CD1c-positive myeloid dendritic cell (primary cell): ENCODE data around the gene TBX6.

Experiments
- DNase-seq: peaks from one replicate; pipeline ENCODE4 v3.0.0-alpha.2; 2016; ENCODE audit errors: extremely low spot score

The TBX6 gene

GRCh38 chr16:30086291-30087140 is 5.2 kb downstream of the TBX6 start:
- no peak for DNase-seq

GRCh38 chr16:30085820-30086219 is 5.9 kb downstream of the TBX6 start:
- DNase-seq = no peak

GRCh38 chr16:30085247-30085646 is 6.5 kb downstream of the TBX6 start:
- no peak for DNase-seq

- no peak for DNase-seq
These were observed 6.9 kb downstream of the TBX6 start for GRCh38 chr16:30084816-30085159.

- DNase-seq = no peak
These were observed 7.5 kb downstream of the TBX6 start for GRCh38 chr16:30084096-30084815.

GRCh38 chr16:30083216-30084055 is 8.3 kb downstream of the TBX6 start:
- no peak for DNase-seq

GRCh38 chr16:30082545-30083090 is 9.1 kb downstream of the TBX6 start:
- no peak for DNase-seq

GRCh38 chr16:30079480-30079879 is 12.2 kb downstream of the TBX6 start:
- DNase-seq = no peak

- DNase-seq = no peak
These were observed 13.0 kb downstream of the TBX6 start for GRCh38 chr16:30078744-30079143.

GRCh38 chr16:30077656-30078055 is 14.1 kb downstream of the TBX6 start:
- DNase-seq = no peak

GRCh38 chr16:30076276-30076791 is 15.4 kb downstream of the TBX6 start:
- DNase-seq = no peak

- peak; percentile 93 for DNase-seq
These were observed 16.0 kb downstream of the TBX6 start, which contains the start of gene PPP4C for GRCh38 chr16:30075503-30076275. Gene PPP4C, plus strand, starts transcription at chr16:30075994. Its CDS starts 384 bp downstream, at chr16:30076378.

GRCh38 chr16:30070490-30070889 is 21.2 kb downstream of the TBX6 start:
- DNase-seq = no peak

- DNase-seq = no peak
These were observed 21.9 kb downstream of the TBX6 start for GRCh38 chr16:30069611-30070462.

- DNase-seq = peak; percentile 62
These were observed 22.7 kb downstream of the TBX6 start for GRCh38 chr16:30068750-30069610.

GRCh38 chr16:30068333-30068732 is 23.4 kb downstream of the TBX6 start:
- no peak for DNase-seq

- DNase-seq = no peak
These were observed 24.2 kb downstream of the TBX6 start for GRCh38 chr16:30067584-30067916.

GRCh38 chr16:30066761-30067583 is 24.8 kb downstream of the TBX6 start:
- DNase-seq = peak; percentile 35
